HG03469 (cell line): ENCODE measurements around the gene SERPINB13.
"Not testable (repeated sequence)": the region's sequence is repeated elsewhere in the genome, so short reads cannot be mapped to it uniquely, and the experiment has no call there.

Source experiments
- ATAC-seq: cut with Tn5 transposase; IDR thresholded peaks from one replicate; pipeline ENCODE4 v1.9.1; 2021; ENCODE audit warnings: mild to moderate bottlenecking, moderate library complexity, moderate number of reproducible peaks; ENCODE audit not compliant: unreplicated experiment

SERPINB13 gene

GRCh38 chr18:63644142-63644541 is 57.0 kb downstream of the SERPINB13 start, which contains the start of gene SERPINB4:
Gene SERPINB4 (minus strand): TSS chr18:63644256. CDS start chr18:63643577, 679 bp downstream.
- not testable (repeated sequence) for ATAC-seq

- ATAC-seq, result not testable (repeated sequence)
Observed at GRCh38 chr18:63644694-63645093, 57.6 kb downstream of the SERPINB13 start.

GRCh38 chr18:63646936-63647335 is 59.8 kb downstream of the SERPINB13 start:
- ATAC-seq, result no peak

GRCh38 chr18:63648241-63648640 is 61.1 kb downstream of the SERPINB13 start:
- no peak for ATAC-seq
